ENCODE measurements around the gene TBCCD1.

- TF ChIP-seq, protein P1, sequence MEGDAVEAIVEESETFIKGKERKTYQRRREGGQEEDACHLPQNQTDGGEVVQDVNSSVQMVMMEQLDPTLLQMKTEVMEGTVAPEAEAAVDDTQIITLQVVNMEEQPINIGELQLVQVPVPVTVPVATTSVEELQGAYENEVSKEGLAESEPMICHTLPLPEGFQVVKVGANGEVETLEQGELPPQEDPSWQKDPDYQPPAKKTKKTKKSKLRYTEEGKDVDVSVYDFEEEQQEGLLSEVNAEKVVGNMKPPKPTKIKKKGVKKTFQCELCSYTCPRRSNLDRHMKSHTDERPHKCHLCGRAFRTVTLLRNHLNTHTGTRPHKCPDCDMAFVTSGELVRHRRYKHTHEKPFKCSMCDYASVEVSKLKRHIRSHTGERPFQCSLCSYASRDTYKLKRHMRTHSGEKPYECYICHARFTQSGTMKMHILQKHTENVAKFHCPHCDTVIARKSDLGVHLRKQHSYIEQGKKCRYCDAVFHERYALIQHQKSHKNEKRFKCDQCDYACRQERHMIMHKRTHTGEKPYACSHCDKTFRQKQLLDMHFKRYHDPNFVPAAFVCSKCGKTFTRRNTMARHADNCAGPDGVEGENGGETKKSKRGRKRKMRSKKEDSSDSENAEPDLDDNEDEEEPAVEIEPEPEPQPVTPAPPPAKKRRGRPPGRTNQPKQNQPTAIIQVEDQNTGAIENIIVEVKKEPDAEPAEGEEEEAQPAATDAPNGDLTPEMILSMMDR (IDR thresholded peaks at IDR 0.05), result no peak
- no peak for TF ChIP-seq POLR2A (IDR thresholded peaks at IDR 0.05)
Measured at GRCh38 chr3:186513386-186513785, 53.8 kb downstream of the TBCCD1 start.
